IMR-90 (cell line): ENCODE measurements around the gene TRIM27. TPM values are rescaled to one million over a fixed set of nuclear protein-coding genes. Genes with fewer than 3 reads are reported as not detected.
A peak's percentile ranks its signal among the peaks of the same experiment; 100 is the strongest.

ENCODE experiments used
- ATAC-seq: fragments of 200-7000 bp; cut with Tn5 transposase; 2 replicates; pipeline ENCODE4 v1.9.1; 2020; ENCODE audit warnings: low read depth, mild to moderate bottlenecking, moderate library complexity
- BruUV-seq: library from RNA; stranded (reverse); fragments of 400-500 nt; replicated peaks from 2 replicates; lab custom pipeline; 2021; lab: Mats Ljungman, UMichigan
- CTCF ChIA-PET: fragments of 300-600 bp; formaldehyde crosslinking; extraction: SDS; loops from one replicate; lab custom pipeline; 2021; ENCODE audit warnings: antibody characterized with exemption; lab: Yijun Ruan, JAX
- POLR2A ChIA-PET: fragments of 300-600 bp; sonication (Branson Sonifier 250); formaldehyde crosslinking; loops from one replicate; lab custom pipeline; 2022; ENCODE audit warnings: antibody characterized with exemption; ENCODE audit not compliant: unreplicated experiment; lab: Charles Lee
- DNase-seq: peaks from one replicate; pipeline ENCODE4 v3.0.0; 2013
- H2AFZ ChIP-seq: replicated peaks from 2 replicates; pipeline ENCODE3; 2013; ENCODE audit warnings: low read length, mild to moderate bottlenecking; ENCODE audit not compliant: poor library complexity
- H2AK5ac ChIP-seq: 2 replicates; pipeline ENCODE4 v1.6.1; 2013; ENCODE audit warnings: low read depth, low read length, inconsistent platforms
- H2AK9ac ChIP-seq: replicated peaks from 2 replicates; pipeline ENCODE3; 2013; ENCODE audit warnings: mild to moderate bottlenecking, low read depth, low read length, moderate library complexity; ENCODE audit not compliant: poor library complexity
- H2BK120ac ChIP-seq: 2 replicates; pipeline ENCODE4 v1.6.1; 2013; ENCODE audit warnings: low read depth, low read length, inconsistent platforms
- H2BK15ac ChIP-seq: 3 replicates; pipeline ENCODE4 v1.6.1; 2013; ENCODE audit warnings: low read depth, low read length, inconsistent platforms
- H2BK20ac ChIP-seq: 2 replicates; pipeline ENCODE4 v1.6.1; 2013; ENCODE audit warnings: low read depth, mild to moderate bottlenecking, inconsistent platforms, low read length, moderate library complexity
- H2BK5ac ChIP-seq: 2 replicates; pipeline ENCODE4 v1.6.1; 2013; ENCODE audit warnings: mild to moderate bottlenecking, low read depth, low read length, inconsistent platforms; ENCODE audit not compliant: poor library complexity, severe bottlenecking
- H3K14ac ChIP-seq: replicated peaks from 2 replicates; pipeline ENCODE4 v1.6.1; 2013; ENCODE audit warnings: low read depth, low read length, inconsistent platforms
- H3K18ac ChIP-seq: 2 replicates; pipeline ENCODE4 v1.6.1; 2013; ENCODE audit warnings: low read depth, low read length, control low read depth
- H3K23ac ChIP-seq: 2 replicates; pipeline ENCODE4 v1.6.1; 2013; ENCODE audit warnings: low read depth, low read length, inconsistent platforms
- H3K27ac ChIP-seq: 2 replicates; pipeline ENCODE4 v1.5.1; 2013; ENCODE audit warnings: mild to moderate bottlenecking, control low read depth, low read length; ENCODE audit not compliant: insufficient read depth
- H3K27me3 ChIP-seq: 2 replicates; pipeline ENCODE4 v1.6.1; 2013; ENCODE audit warnings: low read length; ENCODE audit not compliant: control insufficient read depth, insufficient read depth
- H3K36me3 ChIP-seq: 2 replicates; pipeline ENCODE4 v1.6.1; 2013; ENCODE audit warnings: low read length, mixed read lengths; ENCODE audit not compliant: control insufficient read depth, insufficient read depth
- H3K4ac ChIP-seq: 2 replicates; pipeline ENCODE4 v1.6.1; 2013; ENCODE audit warnings: low read depth, low read length, inconsistent platforms
- H3K4me1 ChIP-seq: 2 replicates; pipeline ENCODE4 v1.6.1; 2013; ENCODE audit warnings: low read length, mixed read lengths; ENCODE audit not compliant: control insufficient read depth, insufficient read depth
- H3K4me2 ChIP-seq: 2 replicates; pipeline ENCODE4 v1.6.1; 2013; ENCODE audit warnings: low read depth, mild to moderate bottlenecking, control low read depth, low read length, moderate library complexity
- H3K4me3 ChIP-seq: 2 replicates; pipeline ENCODE4 v1.5.1; 2013; ENCODE audit warnings: low read depth, mild to moderate bottlenecking, control low read depth, low read length, moderate library complexity; ENCODE audit not compliant: insufficient read depth
- H3K56ac ChIP-seq: 2 replicates; pipeline ENCODE4 v1.6.1; 2013; ENCODE audit warnings: low read length, inconsistent platforms; ENCODE audit not compliant: insufficient read depth; ENCODE audit errors: extremely low read depth
- H3K79me1 ChIP-seq, 2 experiments: 2 replicates each; pipeline ENCODE4 v1.6.1; 2013; ENCODE audit warnings: low read length in 2 of 2, inconsistent platforms in 1 of 2, low read depth in 1 of 2
- H3K9ac ChIP-seq: 2 replicates; pipeline ENCODE4 v1.6.1; 2013; ENCODE audit warnings: low read depth, low read length, control low read depth
- H3K9me1 ChIP-seq: 2 replicates; pipeline ENCODE4 v1.6.1; 2013; ENCODE audit warnings: low read length, inconsistent platforms; ENCODE audit not compliant: insufficient read depth
- H3K9me3 ChIP-seq: 2 replicates; pipeline ENCODE4 v1.6.1; 2013; ENCODE audit warnings: low read length; ENCODE audit not compliant: control insufficient read depth, insufficient read depth
- H4K20me1 ChIP-seq: 2 replicates; pipeline ENCODE4 v1.6.1; 2013; ENCODE audit warnings: low read length, inconsistent platforms; ENCODE audit not compliant: insufficient read depth
- H4K5ac ChIP-seq: 2 replicates; pipeline ENCODE4 v1.6.1; 2013; ENCODE audit warnings: mild to moderate bottlenecking, low read depth, low read length, control low read depth
- H4K8ac ChIP-seq, 2 experiments: 2 replicates each; pipeline ENCODE4 v1.6.1; 2013; ENCODE audit warnings: low read depth in 2 of 2, low read length in 2 of 2, control low read depth in 1 of 2, inconsistent platforms in 1 of 2
- H4K91ac ChIP-seq: 2 replicates; pipeline ENCODE4 v1.6.1; 2013; ENCODE audit warnings: low read depth, low read length, inconsistent platforms; ENCODE audit not compliant: insufficient read depth
- BHLHE40 ChIP-seq: fragments of 150-350 bp; IDR thresholded peaks from 2 replicates; pipeline ENCODE4 v1.6.1; 2016; ENCODE audit warnings: mild to moderate bottlenecking, low read depth, low read length
- CEBPB ChIP-seq: IDR thresholded peaks from 2 replicates; pipeline ENCODE4 v1.6.1; 2012; ENCODE audit warnings: low read depth, low read length, improper control_type of control experiment
- CHD1 ChIP-seq: IDR thresholded peaks from 2 replicates; pipeline ENCODE4 v1.6.1; 2012; ENCODE audit warnings: low read depth, low read length, improper control_type of control experiment
- MAFK ChIP-seq: IDR thresholded peaks from 2 replicates; pipeline ENCODE4 v1.6.1; 2012; ENCODE audit warnings: low read depth, low read length, improper control_type of control experiment
- MAZ ChIP-seq: IDR thresholded peaks from 2 replicates; pipeline ENCODE4 v1.6.1; 2012; ENCODE audit warnings: low read depth, mild to moderate bottlenecking, low read length, improper control_type of control experiment, moderate library complexity, borderline replicate concordance
- MXI1 ChIP-seq: IDR thresholded peaks from 2 replicates; pipeline ENCODE4 v1.6.1; 2012; ENCODE audit warnings: low read depth, mild to moderate bottlenecking, low read length, moderate library complexity, borderline replicate concordance
- NFE2L2 ChIP-seq: fragments of 150-350 bp; IDR thresholded peaks from 2 replicates; pipeline ENCODE4 v1.6.1; 2016; ENCODE audit warnings: low read depth, mild to moderate bottlenecking, low read length
- POLR2A ChIP-seq: IDR thresholded peaks from 2 replicates; pipeline ENCODE4 v1.6.1; 2012; ENCODE audit warnings: mild to moderate bottlenecking, low read depth, low read length
- RAD21 ChIP-seq: IDR thresholded peaks from 2 replicates; pipeline ENCODE4 v1.6.1; 2012; ENCODE audit warnings: low read length, improper control_type of control experiment
- RCOR1 ChIP-seq: IDR thresholded peaks from 2 replicates; pipeline ENCODE4 v1.6.1; 2012; ENCODE audit warnings: mild to moderate bottlenecking, low read length, improper control_type of control experiment; ENCODE audit not compliant: insufficient replicate concordance
- RFX5 ChIP-seq: IDR thresholded peaks from 2 replicates; pipeline ENCODE4 v1.8.0; 2012; ENCODE audit warnings: low read depth, mild to moderate bottlenecking, low read length, moderate library complexity
- WGBS, 2 experiments: methylation state at CpG; one replicate each; pipeline versions ENCODE4 v1.1.5 to v1.1.7; 2013; ENCODE audit warnings: missing lambda C conversion rate in 2 of 2; ENCODE audit not compliant: insufficient read length in 1 of 2; ENCODE audit errors: extremely low coverage in 2 of 2; 5-methylcytosine and 5-hydroxymethylcytosine counted together
- dilution Hi-C: fragments of 300-500 bp; cut with HindIII; formaldehyde crosslinking; loops from one replicate; pipeline ENCODE4 v1.14.3; 2018; ENCODE audit warnings: low sequenced_read_pairs; ENCODE audit not compliant: unreplicated experiment
- in situ Hi-C: fragments of 300-500 bp; cut with MboI; formaldehyde crosslinking; loops from 3 replicates; pipeline ENCODE4 v1.14.3; 2019; ENCODE audit warnings: low sequenced_read_pairs, inconsistent platforms, mixed read lengths
- intact Hi-C: fragments of 100-400 bp; cut with micrococcal nuclease; formaldehyde crosslinking; loops from 2 replicates; pipeline ENCODE4 v1.10.0; 2022
- polyA plus RNA-seq, 3 experiments: library from polyadenylated mRNA; depleted of rRNA; stranded (reverse); fragments of >200 nt; gene quantifications; 2 replicates each; pipeline ENCODE4 v1.2.3, GENCODE V29; 2012; ENCODE audit warnings: low replicate concordance in 1 of 3
- total RNA-seq: library from RNA; depleted of rRNA; stranded (reverse); fragments of >200 nt; gene quantifications from 2 replicates; pipeline ENCODE4 v1.2.3, GENCODE V29; 2012
- TF ChIP-seq, protein P1 (sequence below): fragments of 150-350 bp; IDR thresholded peaks from 2 replicates; pipeline ENCODE4 v1.6.1; 2016; ENCODE audit warnings: low read depth, mild to moderate bottlenecking, low read length, moderate library complexity, borderline replicate concordance
- TF ChIP-seq, protein P2 (sequence below): conservative IDR thresholded peaks from 2 replicates; pipeline ENCODE4 v1.5.1; 2012; ENCODE audit warnings: mild to moderate bottlenecking, low read depth, low read length, improper control_type of control experiment
- TF ChIP-seq, protein P3 (sequence below): fragments of 150-350 bp; IDR thresholded peaks from 2 replicates; pipeline ENCODE4 v1.6.1; 2017; ENCODE audit warnings: mild to moderate bottlenecking, antibody characterized with exemption, low read length, low read depth

The TRIM27 gene
- total and polyA plus RNA-seq, 2 of the 4 experiments (the other 2 are of a cell fraction): 44.4 to 48.0 TPM

DNA sequence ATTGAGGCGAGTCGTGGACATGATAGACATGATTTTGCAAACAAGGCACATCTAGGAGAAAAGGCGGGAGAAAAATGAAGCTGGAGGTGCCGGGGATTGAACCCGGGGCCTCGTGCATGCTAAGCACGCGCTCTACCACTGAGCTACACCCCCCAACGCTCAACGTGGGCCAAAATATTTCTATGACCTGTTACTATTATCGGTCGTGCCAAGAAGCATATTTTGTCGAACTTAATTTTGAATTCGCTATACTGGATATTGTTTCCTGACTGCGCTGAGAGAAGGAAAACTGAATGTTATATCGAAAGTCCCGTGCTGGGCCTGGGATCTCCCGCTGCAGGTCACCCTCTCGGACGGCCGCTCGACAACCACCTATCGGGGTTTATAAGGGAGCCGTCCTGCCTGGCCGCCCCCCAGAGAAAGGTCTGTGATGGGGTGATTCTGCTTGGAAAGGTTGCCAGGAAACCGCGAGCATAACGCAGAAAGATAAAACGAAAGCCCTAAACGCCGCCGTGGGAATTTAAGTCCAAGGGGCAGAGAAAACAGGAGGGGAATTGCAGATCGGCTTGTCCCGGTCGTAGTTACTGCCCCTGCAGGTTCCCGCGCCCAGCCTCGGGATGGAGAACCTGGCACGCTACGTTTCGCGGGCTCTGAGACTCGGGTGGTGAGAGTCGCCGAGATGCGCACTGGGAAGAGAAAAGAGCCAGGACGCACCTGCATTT is 60.0 kb downstream of the TRIM27 start:
- Histone ChIP-seq H4K91ac (no peak overlapping the region), H3K9me1 (no peaks in the 10 kb centered on the region), H3K9me3 (no peaks in the 10 kb centered on the region), H3K9ac (peak overlapping the region; percentile 20; the same call in 1 of the 2 replicates), H3K4me3 (peak overlapping the region; percentile 87), H2BK15ac (no peak overlapping the region), H4K20me1 (no peaks in the 10 kb centered on the region), H3K27me3 (no peaks in the 10 kb centered on the region), H2AFZ (peak overlapping the region; percentile 80), H3K79me1 (no peaks in the 10 kb centered on the region), H3K14ac (no peak overlapping the region), H3K23ac (no peak overlapping the region), H3K4ac (no peak overlapping the region), H3K27ac (no peak overlapping the region), H2BK20ac (no peak overlapping the region), H4K8ac (no peak overlapping the region), H3K36me3 (no peaks in the 10 kb centered on the region), H3K4me1 (0 out of 2 replicates have a peak, but pooled peaks cover 2% of the 10 kb centered on the region), H4K5ac (no peak overlapping the region), H2AK5ac (no peak overlapping the region), H2BK5ac (no peak overlapping the region), H3K18ac (no peak overlapping the region), H2BK120ac (no peak overlapping the region), H2AK9ac (no peak overlapping the region), H3K56ac (no peak overlapping the region), H3K4me2 (peak overlapping the region; percentile 91)
- ChIA-PET CTCF (interaction anchor here (1.0 kb wide), 1 partner anchor 59 kb away, joined by 3 read pairs; no protein-coding TSS in a partner anchor), POLR2A (no interaction called here)
- BruUV-seq: no TSS peak
- intact Hi-C loops: loop anchor here (1.0 to 10.0 kb wide), 3 partner anchors 18 to 151 kb away; no protein-coding TSS in a partner anchor
- WGBS, 2 experiments: 2% methylated on average over 21 of the region's 47 CpGs; no CpG with 5 or more reads in 1 of the 2 experiments
- dilution Hi-C loops: no loop called here
- ATAC-seq (peak; percentile 86), DNase-seq (peak; percentile 82)
- in situ Hi-C loops: no loop called here
- TF ChIP-seq CEBPB: 0 out of 2 replicates have a peak, but pooled peaks have one; percentile 4
- TF ChIP-seq NFE2L2: no peak
- no peak; the same call in 1 of the 2 replicates for TF ChIP-seq CHD1
- TF ChIP-seq RFX5: no peak
- peak; percentile 67 for TF ChIP-seq RCOR1
- TF ChIP-seq, protein P1, sequence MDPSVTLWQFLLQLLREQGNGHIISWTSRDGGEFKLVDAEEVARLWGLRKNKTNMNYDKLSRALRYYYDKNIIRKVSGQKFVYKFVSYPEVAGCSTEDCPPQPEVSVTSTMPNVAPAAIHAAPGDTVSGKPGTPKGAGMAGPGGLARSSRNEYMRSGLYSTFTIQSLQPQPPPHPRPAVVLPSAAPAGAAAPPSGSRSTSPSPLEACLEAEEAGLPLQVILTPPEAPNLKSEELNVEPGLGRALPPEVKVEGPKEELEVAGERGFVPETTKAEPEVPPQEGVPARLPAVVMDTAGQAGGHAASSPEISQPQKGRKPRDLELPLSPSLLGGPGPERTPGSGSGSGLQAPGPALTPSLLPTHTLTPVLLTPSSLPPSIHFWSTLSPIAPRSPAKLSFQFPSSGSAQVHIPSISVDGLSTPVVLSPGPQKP: no peak
- TF ChIP-seq MXI1: 0 out of 2 replicates have a peak, but pooled peaks have one; percentile 59
- TF ChIP-seq, protein P2, sequence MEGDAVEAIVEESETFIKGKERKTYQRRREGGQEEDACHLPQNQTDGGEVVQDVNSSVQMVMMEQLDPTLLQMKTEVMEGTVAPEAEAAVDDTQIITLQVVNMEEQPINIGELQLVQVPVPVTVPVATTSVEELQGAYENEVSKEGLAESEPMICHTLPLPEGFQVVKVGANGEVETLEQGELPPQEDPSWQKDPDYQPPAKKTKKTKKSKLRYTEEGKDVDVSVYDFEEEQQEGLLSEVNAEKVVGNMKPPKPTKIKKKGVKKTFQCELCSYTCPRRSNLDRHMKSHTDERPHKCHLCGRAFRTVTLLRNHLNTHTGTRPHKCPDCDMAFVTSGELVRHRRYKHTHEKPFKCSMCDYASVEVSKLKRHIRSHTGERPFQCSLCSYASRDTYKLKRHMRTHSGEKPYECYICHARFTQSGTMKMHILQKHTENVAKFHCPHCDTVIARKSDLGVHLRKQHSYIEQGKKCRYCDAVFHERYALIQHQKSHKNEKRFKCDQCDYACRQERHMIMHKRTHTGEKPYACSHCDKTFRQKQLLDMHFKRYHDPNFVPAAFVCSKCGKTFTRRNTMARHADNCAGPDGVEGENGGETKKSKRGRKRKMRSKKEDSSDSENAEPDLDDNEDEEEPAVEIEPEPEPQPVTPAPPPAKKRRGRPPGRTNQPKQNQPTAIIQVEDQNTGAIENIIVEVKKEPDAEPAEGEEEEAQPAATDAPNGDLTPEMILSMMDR: 0 out of 2 replicates have a peak, but pooled peaks have one; percentile 27
- TF ChIP-seq RAD21: no peak
- TF ChIP-seq, protein P3, sequence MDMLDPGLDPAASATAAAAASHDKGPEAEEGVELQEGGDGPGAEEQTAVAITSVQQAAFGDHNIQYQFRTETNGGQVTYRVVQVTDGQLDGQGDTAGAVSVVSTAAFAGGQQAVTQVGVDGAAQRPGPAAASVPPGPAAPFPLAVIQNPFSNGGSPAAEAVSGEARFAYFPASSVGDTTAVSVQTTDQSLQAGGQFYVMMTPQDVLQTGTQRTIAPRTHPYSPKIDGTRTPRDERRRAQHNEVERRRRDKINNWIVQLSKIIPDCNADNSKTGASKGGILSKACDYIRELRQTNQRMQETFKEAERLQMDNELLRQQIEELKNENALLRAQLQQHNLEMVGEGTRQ: no peak
- peak; percentile 75; the same call in 1 of the 2 replicates for TF ChIP-seq BHLHE40
- TF ChIP-seq MAZ: no peak; the same call in 1 of the 2 replicates
- TF ChIP-seq POLR2A: no peak
- TF ChIP-seq MAFK: peak; percentile 67
